DMS 273 treated with DMSO at 0.1 percent for 48 hours (cell line): ENCODE results near the gene TRRAP.

Experiments
- DNase-seq: peaks from one replicate; lab custom pipeline; 2025; lab: John Stamatoyannopoulos, UW

TRRAP gene

DNA sequence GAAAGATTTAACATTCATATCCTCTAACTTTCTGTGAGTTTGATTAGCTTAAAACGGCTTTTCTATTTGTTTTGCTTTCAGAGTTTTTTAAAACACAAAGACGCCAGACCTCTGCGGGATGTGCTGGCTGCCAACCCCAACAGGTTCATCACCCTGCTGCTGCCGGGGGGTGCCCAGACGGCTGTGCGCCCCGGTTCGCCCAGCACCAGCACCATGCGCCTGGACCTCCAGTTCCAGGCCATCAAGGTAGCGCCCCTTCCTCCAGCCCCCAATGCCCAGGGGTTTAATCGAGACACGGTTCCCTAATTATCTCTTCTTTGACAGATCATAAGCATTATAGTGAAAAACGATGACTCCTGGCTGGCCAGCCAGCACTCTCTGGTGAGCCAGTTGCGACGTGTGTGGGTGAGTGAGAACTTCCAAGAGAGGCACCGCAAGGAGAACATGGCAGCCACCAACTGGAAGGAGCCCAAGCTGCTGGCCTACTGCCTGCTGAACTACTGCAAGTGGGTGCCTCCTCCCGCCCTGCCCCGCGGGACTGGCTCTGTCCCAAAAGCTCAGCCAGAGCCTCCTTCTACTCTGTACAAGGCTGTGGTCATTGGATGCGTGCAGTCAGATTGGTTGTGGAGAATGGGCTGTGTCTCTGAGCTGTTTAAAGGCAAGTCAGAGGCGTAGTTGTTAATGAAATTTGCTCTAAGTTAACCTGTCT is 71.2 kb downstream of the TRRAP start:
- DNase-seq: no peak

GRCh38 chr7:98955992-98956391 is 77.7 kb downstream of the TRRAP start:
- DNase-seq: no peak

DNA sequence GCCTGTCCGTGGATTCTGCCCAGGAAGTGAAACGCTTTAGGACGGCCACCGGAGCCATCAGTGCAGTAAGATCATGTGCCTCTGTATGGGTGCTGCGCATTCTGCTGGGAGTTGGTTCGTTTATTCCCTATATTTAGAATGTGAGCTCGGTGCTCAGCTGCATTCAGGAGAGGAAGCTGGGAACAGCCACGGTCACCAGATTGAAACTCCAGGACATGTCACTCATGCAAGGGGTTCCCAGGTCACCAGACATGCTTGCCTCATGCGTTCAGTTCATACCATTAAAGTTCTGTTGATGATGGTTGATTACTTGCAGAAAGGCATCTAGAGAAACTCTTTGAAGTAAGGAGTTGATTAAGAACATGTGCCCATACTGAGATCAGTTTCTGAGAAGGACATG is 78.1 kb downstream of the TRRAP start:
- DNase-seq: no peak

GRCh38 chr7:98956937-98957336 is 78.6 kb downstream of the TRRAP start:
- no peak for DNase-seq

GRCh38 chr7:98957766-98958165 is 79.4 kb downstream of the TRRAP start:
- DNase-seq: no peak

- DNase-seq: no peak
Observed at GRCh38 chr7:98958968-98959367, 80.6 kb downstream of the TRRAP start.

GRCh38 chr7:98963305-98963704 is 85.0 kb downstream of the TRRAP start:
- DNase-seq: no peak

DNA sequence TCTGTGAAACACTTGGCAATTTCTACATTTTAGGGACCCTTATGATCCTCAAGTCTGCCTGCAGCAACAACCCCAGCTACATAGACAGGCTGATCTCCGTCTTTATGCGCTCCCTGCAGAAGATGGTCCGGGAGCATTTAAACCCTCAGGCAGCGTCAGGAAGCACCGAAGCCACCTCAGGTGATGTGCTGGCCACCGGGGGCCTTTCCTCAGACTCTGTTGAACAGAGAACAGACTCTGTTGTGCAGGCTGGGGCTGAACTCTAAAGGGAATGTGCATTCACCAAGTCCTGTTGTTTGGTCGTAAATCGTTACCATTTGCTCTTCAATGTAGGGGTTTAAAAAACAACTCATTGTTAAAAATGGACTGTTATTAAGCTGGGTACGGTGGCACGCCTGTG is 86.3 kb downstream of the TRRAP start:
- DNase-seq: no peak

DNA sequence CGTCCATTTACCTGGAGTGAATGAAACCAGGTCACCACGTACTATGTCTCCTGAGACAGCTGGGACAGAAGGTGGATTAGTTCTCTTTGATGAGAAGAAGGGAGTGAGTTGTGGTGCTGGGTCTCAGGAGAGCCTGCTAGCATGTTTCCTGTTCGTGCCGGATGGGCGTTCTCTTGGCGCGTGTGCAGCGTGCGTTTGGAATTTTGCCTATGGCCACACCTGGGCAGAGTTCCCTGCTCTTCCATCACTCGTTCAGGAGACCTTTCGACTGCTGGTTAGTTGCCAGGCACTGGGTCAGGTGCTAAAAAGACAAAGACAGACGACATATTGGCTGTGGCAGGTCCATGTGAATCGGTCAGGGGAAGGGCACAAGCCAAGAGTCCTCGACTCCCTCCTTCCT is 90.3 kb downstream of the TRRAP start:
- DNase-seq: no peak

DNA sequence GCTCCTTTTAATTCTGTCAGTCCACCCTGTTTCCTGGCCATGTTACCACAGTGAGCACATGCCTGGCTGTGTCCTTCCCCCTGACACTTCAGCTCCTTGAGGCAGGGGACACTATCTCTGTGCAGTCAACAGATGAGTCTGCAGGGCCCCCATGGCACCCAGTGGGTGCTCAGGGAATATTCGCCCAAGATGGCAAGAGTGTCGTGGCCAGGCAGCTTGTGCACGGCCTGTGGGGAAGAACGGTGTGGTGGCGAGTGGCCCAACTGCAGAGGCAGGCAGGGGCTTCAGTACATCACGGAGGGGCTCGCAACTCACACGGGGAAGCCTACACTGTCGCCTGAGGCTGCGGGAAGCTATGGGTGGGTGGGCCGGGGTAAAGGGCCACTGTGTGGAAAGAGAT is 91.1 kb downstream of the TRRAP start:
- no peak for DNase-seq

DNA sequence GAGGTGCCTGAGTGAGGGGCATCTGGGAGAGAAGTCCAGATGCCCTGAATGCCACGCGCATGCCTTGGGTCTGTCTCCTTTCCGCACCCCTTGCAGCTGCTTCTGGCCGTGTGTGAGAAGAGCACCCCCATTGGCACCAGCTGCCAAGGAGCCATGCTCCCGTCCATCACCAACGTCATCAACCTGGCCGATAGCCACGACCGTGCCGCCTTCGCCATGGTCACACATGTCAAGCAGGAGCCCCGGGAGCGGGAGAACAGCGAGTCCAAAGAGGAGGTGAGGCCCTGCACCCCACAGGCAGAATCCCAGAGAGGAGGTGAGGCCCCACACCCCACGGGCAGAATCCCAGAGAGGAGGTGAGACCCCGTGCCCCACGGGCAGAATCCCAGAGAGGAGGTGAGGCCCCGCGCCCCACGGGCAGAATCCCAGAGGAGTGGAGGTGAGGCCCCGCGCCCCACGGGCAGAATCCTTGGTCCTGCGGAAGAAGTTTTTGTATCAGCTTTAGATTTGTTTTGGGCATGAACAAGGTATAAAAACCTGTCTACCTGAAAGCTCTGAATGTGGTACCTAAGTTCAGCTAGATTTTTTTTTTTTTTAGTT is 91.8 kb downstream of the TRRAP start:
- no peak for DNase-seq

DNA sequence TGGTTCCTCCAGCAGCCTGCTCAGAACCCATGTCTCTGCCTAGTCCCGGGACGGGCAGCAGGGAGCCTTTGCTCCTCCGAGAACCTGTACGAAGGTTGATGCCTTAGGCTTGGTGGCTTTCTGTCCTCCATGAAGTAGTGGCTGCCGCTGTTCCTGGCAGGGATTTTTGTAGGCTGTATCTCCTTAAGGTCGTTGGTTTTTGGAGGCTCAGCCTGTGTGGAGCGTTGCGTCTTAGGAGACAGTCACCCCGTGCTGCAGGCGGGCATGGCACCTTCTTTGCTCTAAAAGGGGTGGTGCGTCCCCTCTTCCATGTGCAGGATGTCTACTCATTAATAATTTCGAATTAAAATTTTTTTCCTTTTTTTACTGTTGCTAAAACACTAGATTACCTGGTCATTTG is 92.5 kb downstream of the TRRAP start:
- DNase-seq: no peak

DNA sequence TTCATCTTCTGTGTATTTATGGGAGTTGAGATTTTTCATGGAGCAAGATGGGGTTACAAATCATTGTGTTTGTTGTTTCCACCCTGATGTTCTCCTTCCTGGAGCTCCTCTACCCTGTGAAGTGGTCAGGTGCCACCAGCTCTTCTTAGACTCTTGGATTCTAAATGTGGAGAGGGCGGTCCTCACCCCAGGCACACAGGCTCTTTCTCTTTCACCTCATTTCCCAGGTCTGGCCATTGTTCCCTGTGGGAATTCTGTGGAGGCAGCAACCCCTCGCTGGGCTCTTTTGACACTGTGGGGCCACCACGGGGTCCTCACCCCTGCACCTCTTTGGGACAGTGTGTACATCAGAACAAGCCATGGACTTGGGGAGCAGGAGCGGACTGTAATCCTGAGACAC is 95.9 kb downstream of the TRRAP start:
- no peak for DNase-seq

- DNase-seq: no peak
Observed at GRCh38 chr7:98974906-98975816, 96.8 kb downstream of the TRRAP start.

- no peak for DNase-seq
Observed at GRCh38 chr7:98976396-98977185, 98.3 kb downstream of the TRRAP start.

- DNase-seq: no peak
Observed at GRCh38 chr7:98978672-98979071, 100.3 kb downstream of the TRRAP start.

- no peak for DNase-seq
Observed at GRCh38 chr7:98981701-98982100, 103.4 kb downstream of the TRRAP start.

- no peak for DNase-seq
Observed at GRCh38 chr7:98982686-98983085, 104.4 kb downstream of the TRRAP start.

GRCh38 chr7:98984126-98984525 is 105.8 kb downstream of the TRRAP start:
- no peak for DNase-seq

GRCh38 chr7:98985406-98985805 is 107.1 kb downstream of the TRRAP start:
- DNase-seq: no peak

DNA sequence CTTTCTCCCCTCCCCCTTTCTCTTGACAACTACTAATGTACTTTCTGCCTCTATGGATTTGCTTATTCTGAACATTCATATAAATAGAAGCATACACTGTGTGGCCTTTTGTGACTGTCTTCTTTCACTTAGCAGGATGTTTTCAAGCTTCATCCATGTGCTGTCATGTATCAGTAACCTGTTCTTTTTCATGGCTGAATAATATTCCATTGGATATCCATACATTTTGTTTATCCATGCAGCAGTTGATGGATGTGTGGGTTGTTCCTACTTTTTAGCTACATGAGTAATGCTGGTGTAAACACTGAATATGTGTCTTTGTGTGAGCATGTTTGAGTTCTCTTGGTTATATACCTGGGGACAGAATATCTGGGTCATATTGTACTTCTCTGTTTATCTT is 107.6 kb downstream of the TRRAP start:
- no peak for DNase-seq

DNA sequence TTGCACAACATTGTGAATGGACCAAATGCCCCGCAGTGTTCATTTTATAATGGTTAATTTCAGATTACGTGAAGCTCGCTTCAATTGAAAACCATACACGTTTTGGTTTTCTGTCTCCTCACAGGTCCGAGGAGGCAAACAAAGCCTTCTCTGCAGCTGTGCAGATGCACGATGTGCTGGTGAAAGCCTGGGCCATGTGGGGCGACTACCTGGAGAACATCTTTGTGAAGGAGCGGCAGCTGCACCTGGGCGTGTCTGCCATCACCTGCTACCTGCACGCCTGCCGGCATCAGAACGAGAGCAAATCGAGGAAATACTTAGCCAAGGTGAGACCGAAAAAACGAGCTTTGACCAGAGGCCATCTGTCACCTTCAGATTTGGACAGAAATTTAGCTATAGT is 110.3 kb downstream of the TRRAP start:
- no peak for DNase-seq
